Measurements from ENCODE around the gene TCEAL1. TPM values are rescaled to one million over a fixed set of nuclear protein-coding genes. Genes with fewer than 3 reads are reported as not detected.
"Not testable (repeated sequence)": the region's sequence is repeated elsewhere in the genome, so short reads cannot be mapped to it uniquely, and the experiment has no call there.

TCEAL1 gene
- total RNA-seq, 1 donor = 38.7 TPM

DNA sequence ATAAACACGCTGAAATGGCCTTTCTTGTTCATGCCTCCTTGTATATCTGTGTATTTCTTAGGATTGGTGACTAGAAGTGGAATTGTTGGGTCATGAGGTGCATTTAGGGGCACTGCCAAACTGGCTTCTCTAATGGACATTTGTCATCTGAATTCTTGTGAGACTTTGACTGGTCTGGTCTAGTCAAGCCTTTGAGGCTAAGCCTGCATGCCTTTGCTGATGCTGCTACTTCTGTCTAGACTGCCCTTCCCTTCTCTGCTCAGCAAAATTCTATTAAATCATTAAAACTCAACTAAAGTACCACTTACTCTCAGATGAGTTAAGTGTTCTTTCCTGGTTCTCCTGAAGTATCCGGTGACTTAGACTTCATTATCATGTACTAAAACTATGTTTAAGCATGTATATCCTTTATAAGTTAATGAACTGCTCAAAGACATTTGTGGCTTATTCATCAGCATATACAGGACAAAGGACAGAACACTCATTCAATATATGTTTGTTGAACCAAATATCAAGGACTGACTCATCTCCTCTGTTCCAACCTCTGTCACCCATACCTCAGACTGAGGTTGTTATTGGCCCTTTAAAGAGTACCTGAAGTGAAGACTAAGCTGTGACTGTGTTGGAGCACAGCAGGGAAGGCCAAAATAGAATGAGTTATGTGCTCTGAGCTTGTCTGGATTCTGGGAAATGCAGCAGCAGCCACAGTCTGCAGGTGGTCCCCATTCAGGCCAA lies 9.0 kb downstream of the TCEAL1 start:
- TF ChIP-seq, protein P1, sequence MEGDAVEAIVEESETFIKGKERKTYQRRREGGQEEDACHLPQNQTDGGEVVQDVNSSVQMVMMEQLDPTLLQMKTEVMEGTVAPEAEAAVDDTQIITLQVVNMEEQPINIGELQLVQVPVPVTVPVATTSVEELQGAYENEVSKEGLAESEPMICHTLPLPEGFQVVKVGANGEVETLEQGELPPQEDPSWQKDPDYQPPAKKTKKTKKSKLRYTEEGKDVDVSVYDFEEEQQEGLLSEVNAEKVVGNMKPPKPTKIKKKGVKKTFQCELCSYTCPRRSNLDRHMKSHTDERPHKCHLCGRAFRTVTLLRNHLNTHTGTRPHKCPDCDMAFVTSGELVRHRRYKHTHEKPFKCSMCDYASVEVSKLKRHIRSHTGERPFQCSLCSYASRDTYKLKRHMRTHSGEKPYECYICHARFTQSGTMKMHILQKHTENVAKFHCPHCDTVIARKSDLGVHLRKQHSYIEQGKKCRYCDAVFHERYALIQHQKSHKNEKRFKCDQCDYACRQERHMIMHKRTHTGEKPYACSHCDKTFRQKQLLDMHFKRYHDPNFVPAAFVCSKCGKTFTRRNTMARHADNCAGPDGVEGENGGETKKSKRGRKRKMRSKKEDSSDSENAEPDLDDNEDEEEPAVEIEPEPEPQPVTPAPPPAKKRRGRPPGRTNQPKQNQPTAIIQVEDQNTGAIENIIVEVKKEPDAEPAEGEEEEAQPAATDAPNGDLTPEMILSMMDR (IDR thresholded peaks at IDR 0.05; ENCODE audit: extremely low read depth, low read depth, low read length) = no peak
- H3K27me3 ChIP-seq (ENCODE audit: insufficient read depth, low read length) = peaks cover 3% of the 10 kb centered on the region
- no peak for DNase-seq (ENCODE audit: insufficient read length, low spot score, missing footprints)
- H4K20me1 ChIP-seq (ENCODE audit: insufficient read depth, low read length) = no peaks in the 10 kb centered on the region
- H3K27ac ChIP-seq (ENCODE audit: low read depth, low read length) = no peak overlapping the region
- no peak overlapping the region for H3K4me2 ChIP-seq (ENCODE audit: insufficient read depth, low read length)
- no peaks in the 10 kb centered on the region for H3K9me3 ChIP-seq (ENCODE audit: low read depth, low read length)
- H3K79me2 ChIP-seq (ENCODE audit: insufficient read depth, low read length) = no peaks in the 10 kb centered on the region
- H3K4me1 ChIP-seq (ENCODE audit: insufficient read depth, low read length) = peaks cover 11% of the 10 kb centered on the region
- no peak overlapping the region for H3K4me3 ChIP-seq (ENCODE audit: insufficient read depth, low read length)
- no peak overlapping the region for H2AFZ ChIP-seq (ENCODE audit: low read length)
- no peaks in the 10 kb centered on the region for H3K36me3 ChIP-seq (ENCODE audit: insufficient read depth, low read length)

GRCh38 chrX:103638479-103639346 lies 9.9 kb downstream of the TCEAL1 start:
- not testable (repeated sequence) for H3K27me3 ChIP-seq (ENCODE audit: insufficient read depth, low read length); H3K9me3 ChIP-seq (ENCODE audit: low read depth, low read length); H3K4me3 ChIP-seq (ENCODE audit: insufficient read depth, low read length); H3K27ac ChIP-seq (ENCODE audit: low read depth, low read length); H3K36me3 ChIP-seq (ENCODE audit: insufficient read depth, low read length); H3K79me2 ChIP-seq (ENCODE audit: insufficient read depth, low read length); H4K20me1 ChIP-seq (ENCODE audit: insufficient read depth, low read length); DNase-seq (ENCODE audit: insufficient read length, low spot score, missing footprints)
- peak overlapping the region; percentile 40 for H2AFZ ChIP-seq (ENCODE audit: low read length)
- peaks cover 11% of the 10 kb centered on the region for H3K4me1 ChIP-seq (ENCODE audit: insufficient read depth, low read length)
- peak overlapping the region; percentile 55 for H3K4me2 ChIP-seq (ENCODE audit: insufficient read depth, low read length)

DNA sequence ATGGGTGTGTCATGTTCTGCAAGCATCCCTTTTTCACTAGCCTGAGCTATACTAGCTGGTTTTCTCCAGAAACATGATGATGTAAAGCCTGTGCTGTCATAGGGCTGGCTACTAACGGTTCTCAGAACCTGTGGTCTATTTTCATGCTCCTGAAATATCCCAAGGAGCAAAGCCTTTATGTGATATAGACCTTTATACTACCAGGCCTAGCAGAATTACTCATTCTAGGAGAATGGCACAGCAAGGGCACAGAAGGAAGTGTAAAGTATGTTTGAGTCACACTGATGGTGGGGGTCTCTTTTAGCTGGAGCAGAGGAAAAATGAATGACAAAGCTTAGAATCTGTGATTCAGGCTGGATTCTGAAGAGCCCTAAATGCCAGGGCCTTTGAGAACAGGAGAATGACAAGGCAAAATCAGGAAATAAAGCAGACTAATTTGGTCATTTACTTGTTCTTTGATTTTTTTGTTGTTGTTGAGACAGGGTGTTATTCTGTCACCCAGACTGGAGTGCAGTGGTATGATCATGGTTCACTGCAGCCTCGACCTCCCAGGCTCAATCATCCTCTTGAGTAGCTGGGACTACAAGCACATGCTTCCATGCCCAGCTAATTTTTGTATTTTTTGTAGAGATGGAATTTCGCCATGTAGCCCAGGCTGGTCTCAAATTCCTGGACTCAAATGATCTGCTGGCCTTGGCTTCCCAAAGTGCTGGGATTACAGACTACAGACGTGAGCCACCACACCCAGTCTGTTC lies 11.8 kb downstream of the TCEAL1 start:
- peaks cover 11% of the 10 kb centered on the region for H3K4me1 ChIP-seq (ENCODE audit: insufficient read depth, low read length)
- H3K36me3 ChIP-seq (ENCODE audit: insufficient read depth, low read length) = no peaks in the 10 kb centered on the region
- no peaks in the 10 kb centered on the region for H3K79me2 ChIP-seq (ENCODE audit: insufficient read depth, low read length)
- no peaks in the 10 kb centered on the region for H3K9me3 ChIP-seq (ENCODE audit: low read depth, low read length)
- DNase-seq (ENCODE audit: insufficient read length, low spot score, missing footprints) = no peak
- no peak overlapping the region for H3K4me3 ChIP-seq (ENCODE audit: insufficient read depth, low read length)
- peaks cover 3% of the 10 kb centered on the region for H3K27me3 ChIP-seq (ENCODE audit: insufficient read depth, low read length)
- no peak overlapping the region for H3K4me2 ChIP-seq (ENCODE audit: insufficient read depth, low read length)
- no peak overlapping the region for H2AFZ ChIP-seq (ENCODE audit: low read length)
- TF ChIP-seq, protein P1 (IDR thresholded peaks at IDR 0.05; ENCODE audit: extremely low read depth, low read depth, low read length) = no peak
- H3K27ac ChIP-seq (ENCODE audit: low read depth, low read length) = peak overlapping the region; percentile 67
- H4K20me1 ChIP-seq (ENCODE audit: insufficient read depth, low read length) = no peaks in the 10 kb centered on the region

DNA sequence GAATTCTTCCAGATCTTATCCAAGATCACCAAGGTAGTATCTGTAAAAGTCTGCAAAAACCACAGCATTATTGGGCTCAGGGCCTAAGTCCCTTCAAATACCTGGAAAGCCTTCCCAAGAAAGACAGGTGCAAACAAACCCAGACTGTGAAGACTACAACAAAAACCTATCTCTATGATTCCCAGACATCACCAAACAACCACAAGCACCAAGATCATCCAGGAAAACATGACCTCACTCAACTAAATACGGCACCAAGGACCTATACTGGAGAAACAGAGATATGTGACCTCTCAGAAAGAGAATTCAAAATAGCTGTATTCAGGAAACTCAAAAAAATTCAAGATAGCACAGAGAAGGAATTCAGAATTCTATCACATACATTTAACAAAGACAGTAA lies 15.3 kb downstream of the TCEAL1 start:
- no peak overlapping the region for H3K4me2 ChIP-seq (ENCODE audit: insufficient read depth, low read length)

More for the DNA sequence above, 15.3 kb downstream of the TCEAL1 start:
- TF ChIP-seq, protein P1 (IDR thresholded peaks at IDR 0.05; ENCODE audit: extremely low read depth, low read depth, low read length) = no peak
- no peak for DNase-seq (ENCODE audit: insufficient read length, low spot score, missing footprints)
- Histone ChIP-seq H3K27me3 (ENCODE audit: insufficient read depth, low read length) (peaks cover 3% of the 10 kb centered on the region), H3K4me1 (ENCODE audit: insufficient read depth, low read length) (peaks cover 8% of the 10 kb centered on the region), H3K9me3 (ENCODE audit: low read depth, low read length) (no peaks in the 10 kb centered on the region), H3K36me3 (ENCODE audit: insufficient read depth, low read length) (no peaks in the 10 kb centered on the region), H3K27ac (ENCODE audit: low read depth, low read length) (no peak overlapping the region), H3K79me2 (ENCODE audit: insufficient read depth, low read length) (no peaks in the 10 kb centered on the region), H4K20me1 (ENCODE audit: insufficient read depth, low read length) (no peaks in the 10 kb centered on the region), H3K4me3 (ENCODE audit: insufficient read depth, low read length) (no peak overlapping the region), H2AFZ (ENCODE audit: low read length) (no peak overlapping the region)

All from osteoblast (primary cell).